Fibroblast of the aortic adventitia (primary cell): ENCODE results near the gene AVEN. TPM values are rescaled to one million over a fixed set of nuclear protein-coding genes. Genes with fewer than 3 reads are reported as not detected.

ENCODE experiments used
- DNase-seq: peaks from one replicate; pipeline ENCODE4 v3.0.0-alpha.2; 2010; ENCODE audit warnings: low read depth
- H3K4me3 ChIP-seq: 2 replicates; pipeline ENCODE4 v1.5.1; 2011; ENCODE audit warnings: low read depth, mild to moderate bottlenecking, control low read depth, low read length, moderate library complexity
- total RNA-seq: library from RNA; depleted of rRNA; stranded (reverse); fragments of >200 nt; gene quantifications from 2 replicates; pipeline ENCODE4 v1.2.3, GENCODE V29; 2012; ENCODE audit warnings: low replicate concordance
- TF ChIP-seq, protein P1 (sequence below): IDR thresholded peaks from 2 replicates; pipeline ENCODE4 v1.5.1; 2011; ENCODE audit warnings: mild to moderate bottlenecking, low read length, control low read depth, inconsistent platforms; ENCODE audit not compliant: insufficient read depth

The AVEN gene
- total RNA-seq, 1 donor, result 17.2 TPM

DNA sequence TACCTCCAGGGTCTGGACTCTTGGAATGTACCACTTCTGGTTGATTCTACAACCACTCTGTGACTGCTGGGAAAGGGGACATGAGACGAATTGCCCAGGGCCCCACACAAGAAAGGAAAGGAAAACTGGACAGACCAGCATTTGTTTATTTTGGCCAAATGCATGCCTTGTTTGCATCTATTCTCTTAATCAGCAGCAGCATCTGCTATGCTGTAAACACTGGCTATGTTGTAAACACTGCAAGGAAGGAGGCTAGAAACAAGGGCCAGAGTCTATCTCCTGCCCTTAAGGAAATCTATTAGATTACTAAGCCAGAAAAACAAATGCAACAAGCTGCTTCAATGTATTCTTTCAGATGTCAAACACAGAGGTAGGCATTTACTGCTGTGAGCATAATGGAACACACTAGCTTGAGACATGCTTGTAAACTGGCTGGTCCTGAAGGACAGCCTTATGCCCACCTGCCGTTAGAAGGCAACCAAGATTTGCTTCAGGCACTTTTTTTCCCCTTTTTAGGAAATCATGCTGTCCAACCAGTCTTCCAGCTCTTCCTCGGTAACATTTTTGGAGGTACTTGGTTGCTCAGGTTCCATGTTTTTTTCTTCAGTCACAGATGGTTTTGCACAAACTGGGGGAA lies 172.8 kb downstream of the AVEN start:
- TF ChIP-seq, protein P1, sequence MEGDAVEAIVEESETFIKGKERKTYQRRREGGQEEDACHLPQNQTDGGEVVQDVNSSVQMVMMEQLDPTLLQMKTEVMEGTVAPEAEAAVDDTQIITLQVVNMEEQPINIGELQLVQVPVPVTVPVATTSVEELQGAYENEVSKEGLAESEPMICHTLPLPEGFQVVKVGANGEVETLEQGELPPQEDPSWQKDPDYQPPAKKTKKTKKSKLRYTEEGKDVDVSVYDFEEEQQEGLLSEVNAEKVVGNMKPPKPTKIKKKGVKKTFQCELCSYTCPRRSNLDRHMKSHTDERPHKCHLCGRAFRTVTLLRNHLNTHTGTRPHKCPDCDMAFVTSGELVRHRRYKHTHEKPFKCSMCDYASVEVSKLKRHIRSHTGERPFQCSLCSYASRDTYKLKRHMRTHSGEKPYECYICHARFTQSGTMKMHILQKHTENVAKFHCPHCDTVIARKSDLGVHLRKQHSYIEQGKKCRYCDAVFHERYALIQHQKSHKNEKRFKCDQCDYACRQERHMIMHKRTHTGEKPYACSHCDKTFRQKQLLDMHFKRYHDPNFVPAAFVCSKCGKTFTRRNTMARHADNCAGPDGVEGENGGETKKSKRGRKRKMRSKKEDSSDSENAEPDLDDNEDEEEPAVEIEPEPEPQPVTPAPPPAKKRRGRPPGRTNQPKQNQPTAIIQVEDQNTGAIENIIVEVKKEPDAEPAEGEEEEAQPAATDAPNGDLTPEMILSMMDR, result no peak
- no peak overlapping the region for H3K4me3 ChIP-seq
- no peak for DNase-seq

DNA sequence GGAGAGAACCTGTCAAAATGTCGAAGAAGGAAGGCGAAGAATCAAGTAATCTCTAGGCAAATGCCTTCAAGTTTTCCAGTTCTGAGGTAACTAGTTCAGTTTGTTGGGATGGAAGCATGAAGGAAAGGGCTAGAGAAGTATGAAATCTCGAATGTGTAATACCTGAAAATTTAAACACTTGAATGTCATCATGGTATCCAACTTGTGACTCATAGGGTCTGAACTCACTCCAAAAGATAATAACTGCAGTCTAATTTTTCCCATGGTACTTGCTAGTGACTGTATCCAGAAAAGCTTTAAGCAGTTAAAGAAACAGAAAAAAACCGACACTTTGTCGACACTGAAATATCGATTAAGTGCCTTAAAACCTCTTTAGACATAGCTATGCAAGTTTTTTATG lies 173.6 kb downstream of the AVEN start:
- TF ChIP-seq, protein P1, result no peak
- no peak overlapping the region for H3K4me3 ChIP-seq
- DNase-seq, result peak; percentile 90

DNA sequence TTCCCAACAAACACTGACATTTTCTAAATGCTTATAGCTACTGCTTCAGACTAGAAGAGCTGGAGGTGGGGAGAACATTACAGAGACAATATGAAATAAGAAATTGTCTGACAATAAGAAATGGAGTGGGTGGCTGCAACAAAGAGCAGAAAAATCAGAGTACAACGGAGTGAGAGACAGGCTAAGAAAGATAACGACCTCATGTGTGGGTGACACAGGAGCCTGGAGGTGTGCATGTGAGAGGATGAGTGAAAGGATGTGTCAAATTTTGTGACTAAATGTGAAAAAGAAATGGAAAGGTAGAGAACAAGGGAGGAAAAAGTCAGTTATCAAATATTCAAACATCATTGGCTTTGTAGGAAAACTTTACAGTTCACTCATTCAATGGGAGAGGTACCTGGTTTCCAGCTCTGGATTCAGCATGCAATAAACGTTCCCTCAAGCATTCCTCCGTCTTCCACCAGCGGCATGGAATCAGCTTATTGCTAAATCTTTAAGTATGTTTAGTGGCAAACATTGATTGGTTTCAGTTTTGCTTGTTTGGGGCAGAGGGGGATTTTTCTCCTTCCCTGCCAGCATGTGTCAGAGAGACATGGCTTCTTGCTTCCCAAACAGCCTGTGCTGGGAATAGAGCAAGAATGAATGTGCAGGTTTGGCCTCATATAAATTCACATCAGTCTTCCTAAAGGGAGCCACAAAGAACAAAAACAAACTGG lies 174.5 kb downstream of the AVEN start:
- H3K4me3 ChIP-seq, result no peak overlapping the region
- TF ChIP-seq, protein P1, result no peak
- DNase-seq, result peak; percentile 19

DNA sequence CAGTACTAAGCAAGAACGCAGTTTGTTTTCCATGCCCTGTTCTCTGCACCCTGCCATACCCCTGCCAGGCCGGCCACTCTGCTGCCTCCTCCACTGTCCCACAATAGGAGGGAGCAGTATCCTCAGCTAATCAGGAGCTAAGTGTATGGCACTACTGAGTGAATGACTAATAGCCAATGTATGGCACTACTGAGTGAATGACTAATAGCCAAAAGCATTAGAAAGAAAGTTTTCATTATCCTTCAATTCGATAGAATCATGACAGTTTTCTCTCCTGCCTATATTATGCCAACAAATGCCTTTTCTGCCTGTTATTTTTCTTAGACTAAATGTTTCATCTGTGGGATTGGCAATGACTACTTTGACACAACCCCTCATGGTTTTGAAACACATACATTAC lies 178.2 kb downstream of the AVEN start:
- peak; percentile 33 for DNase-seq
- H3K4me3 ChIP-seq, result no peak overlapping the region
- TF ChIP-seq, protein P1, result no peak

DNA sequence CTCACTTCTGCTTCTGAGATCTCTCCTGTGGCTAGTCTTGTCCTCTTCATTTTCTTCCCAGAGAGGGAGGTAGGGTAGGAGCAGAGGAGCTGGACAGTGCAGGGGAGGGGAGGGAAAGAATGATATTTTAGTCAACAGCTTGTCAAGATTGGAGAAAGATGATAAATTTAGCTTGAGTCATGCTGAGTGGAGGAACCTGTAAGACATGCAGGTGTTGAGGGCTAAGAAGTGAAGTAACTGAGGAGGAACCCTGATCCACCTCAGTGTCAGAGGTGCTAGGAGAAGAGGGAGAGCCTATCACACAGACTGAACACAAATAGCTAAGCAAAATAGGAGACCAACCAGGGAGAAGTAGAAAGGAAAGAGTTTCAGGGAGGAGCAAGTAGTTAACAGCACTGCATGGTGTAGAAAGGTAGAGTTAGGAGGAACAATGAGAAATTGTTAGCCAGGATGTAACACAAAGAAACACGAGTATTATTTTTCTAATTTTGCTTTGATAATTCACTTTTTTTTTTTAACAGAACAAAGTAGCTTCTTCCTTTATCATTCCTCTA lies 178.9 kb downstream of the AVEN start:
- H3K4me3 ChIP-seq, result no peak overlapping the region
- DNase-seq, result no peak
- TF ChIP-seq, protein P1, result no peak

DNA sequence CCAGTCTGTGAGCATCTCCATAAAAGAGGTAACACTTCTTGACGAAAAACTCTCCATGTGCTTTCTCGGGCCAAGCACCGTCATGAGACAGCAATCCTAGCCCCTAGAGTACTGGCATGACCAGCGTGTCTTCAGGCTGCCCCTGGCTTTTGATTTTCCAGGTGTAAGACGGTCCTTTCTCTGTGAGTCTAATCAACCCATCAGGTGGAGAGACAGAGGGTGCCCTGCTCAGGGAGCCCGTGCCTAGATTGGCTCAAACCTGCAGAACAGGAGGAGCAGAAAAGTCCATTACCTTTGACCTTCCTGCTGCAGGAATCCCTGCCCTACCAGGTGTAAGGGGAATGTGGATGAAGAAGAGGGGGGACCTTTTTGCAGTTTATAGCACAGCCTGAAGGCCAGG lies 180.2 kb downstream of the AVEN start:
- no peak for DNase-seq
- TF ChIP-seq, protein P1, result no peak
- H3K4me3 ChIP-seq, result no peak overlapping the region
